ENCODE data around the gene RFTN1. TPM values are rescaled to one million over a fixed set of nuclear protein-coding genes. Genes with fewer than 3 reads are reported as not detected.
A peak's percentile ranks its signal among the peaks of the same experiment; 100 is the strongest.

Gene RFTN1
- total RNA-seq, 4 donors from 2014 or later, result 32.0 to 187 (median 47.6) TPM

DNA sequence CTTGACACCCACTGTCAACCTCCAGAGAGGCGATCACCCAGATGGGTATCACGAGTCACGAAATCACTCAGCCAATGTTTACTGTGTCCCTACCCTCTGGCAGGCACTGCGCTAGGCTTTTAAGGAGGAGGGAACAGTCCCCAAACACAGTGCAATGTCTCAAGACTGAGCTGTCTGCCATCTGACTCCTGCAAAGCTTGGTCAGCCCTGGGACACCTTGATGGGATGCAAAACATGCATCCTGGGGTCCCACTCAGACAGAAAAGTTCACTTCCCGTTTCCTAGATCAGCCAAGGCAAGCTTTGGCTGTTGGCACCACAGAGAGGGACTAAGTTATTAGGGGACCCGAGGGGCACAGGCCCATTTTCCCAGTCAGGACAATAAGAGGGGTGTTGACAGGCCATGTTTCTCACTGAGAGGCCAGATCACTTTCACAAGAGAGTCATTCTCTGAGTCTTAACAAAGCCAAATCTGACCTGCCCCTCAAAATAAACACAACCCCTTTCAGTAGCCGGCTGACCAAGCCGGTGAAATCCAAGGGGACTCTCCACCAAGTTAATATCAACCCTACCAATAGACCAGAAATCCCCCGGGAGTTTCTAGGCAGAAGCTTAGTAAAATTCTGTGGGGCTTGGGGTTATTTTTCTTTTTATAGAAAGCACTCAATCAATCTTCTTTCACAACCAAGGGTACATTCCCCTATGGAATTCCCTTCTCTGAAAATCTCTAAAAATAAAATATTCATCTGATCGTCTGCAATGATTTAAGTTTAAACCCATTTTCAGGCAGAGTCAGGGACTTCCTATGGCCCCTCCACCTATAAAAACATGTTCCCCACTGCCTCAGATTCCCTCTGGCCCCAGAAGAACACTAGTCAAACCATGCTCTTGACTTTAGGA lies 3.5 kb downstream of the RFTN1 start:
- no peak for DNase-seq
- intact Hi-C loops (cut with DNase I; ENCODE audit: low total_unique reads), result loop anchor here (10.0 kb wide), 2 partner anchors 95 to 215 kb away; no protein-coding TSS in a partner anchor
- TF ChIP-seq POLR2A (IDR thresholded peaks at IDR 0.05), result no peak
- TF ChIP-seq, protein P1, sequence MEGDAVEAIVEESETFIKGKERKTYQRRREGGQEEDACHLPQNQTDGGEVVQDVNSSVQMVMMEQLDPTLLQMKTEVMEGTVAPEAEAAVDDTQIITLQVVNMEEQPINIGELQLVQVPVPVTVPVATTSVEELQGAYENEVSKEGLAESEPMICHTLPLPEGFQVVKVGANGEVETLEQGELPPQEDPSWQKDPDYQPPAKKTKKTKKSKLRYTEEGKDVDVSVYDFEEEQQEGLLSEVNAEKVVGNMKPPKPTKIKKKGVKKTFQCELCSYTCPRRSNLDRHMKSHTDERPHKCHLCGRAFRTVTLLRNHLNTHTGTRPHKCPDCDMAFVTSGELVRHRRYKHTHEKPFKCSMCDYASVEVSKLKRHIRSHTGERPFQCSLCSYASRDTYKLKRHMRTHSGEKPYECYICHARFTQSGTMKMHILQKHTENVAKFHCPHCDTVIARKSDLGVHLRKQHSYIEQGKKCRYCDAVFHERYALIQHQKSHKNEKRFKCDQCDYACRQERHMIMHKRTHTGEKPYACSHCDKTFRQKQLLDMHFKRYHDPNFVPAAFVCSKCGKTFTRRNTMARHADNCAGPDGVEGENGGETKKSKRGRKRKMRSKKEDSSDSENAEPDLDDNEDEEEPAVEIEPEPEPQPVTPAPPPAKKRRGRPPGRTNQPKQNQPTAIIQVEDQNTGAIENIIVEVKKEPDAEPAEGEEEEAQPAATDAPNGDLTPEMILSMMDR (IDR thresholded peaks at IDR 0.05), result no peak
- no peaks in the 10 kb centered on the region for H3K36me3 ChIP-seq
- H3K9me3 ChIP-seq, result no peaks in the 10 kb centered on the region
- no peak overlapping the region for H3K4me3 ChIP-seq
- no peaks in the 10 kb centered on the region for H3K27me3 ChIP-seq
- H3K4me1 ChIP-seq, result peaks cover 5 to 7% of the 10 kb centered on the region in 2 donors
- peak overlapping the region; percentile 13 for H3K27ac ChIP-seq

GRCh38 chr3:16508591-16508995 lies 4.9 kb downstream of the RFTN1 start:
- Histone ChIP-seq H3K27ac (no peak overlapping the region), H3K9me3 (no peaks in the 10 kb centered on the region), H3K4me1 (peaks cover 5 to 7% of the 10 kb centered on the region in 2 donors), H3K27me3 (no peaks in the 10 kb centered on the region), H3K36me3 (no peaks in the 10 kb centered on the region), H3K4me3 (no peak overlapping the region)
- TF ChIP-seq, protein P1 (IDR thresholded peaks at IDR 0.05), result no peak
- no peak for TF ChIP-seq POLR2A (IDR thresholded peaks at IDR 0.05)
- DNase-seq, result no peak
- intact Hi-C loops (cut with DNase I; ENCODE audit: low total_unique reads), result no loop called here

GRCh38 chr3:16508243-16508578 lies 5.3 kb downstream of the RFTN1 start:
- no peak for TF ChIP-seq POLR2A (IDR thresholded peaks at IDR 0.05)
- TF ChIP-seq, protein P1 (IDR thresholded peaks at IDR 0.05), result no peak
- Histone ChIP-seq H3K9me3 (no peaks in the 10 kb centered on the region), H3K4me3 (no peak overlapping the region), H3K36me3 (no peaks in the 10 kb centered on the region), H3K27me3 (no peaks in the 10 kb centered on the region), H3K4me1 (peaks cover 5 to 7% of the 10 kb centered on the region in 2 donors), H3K27ac (no peak overlapping the region)
- DNase-seq, result no peak
- intact Hi-C loops (cut with DNase I; ENCODE audit: low total_unique reads), result no loop called here

DNA sequence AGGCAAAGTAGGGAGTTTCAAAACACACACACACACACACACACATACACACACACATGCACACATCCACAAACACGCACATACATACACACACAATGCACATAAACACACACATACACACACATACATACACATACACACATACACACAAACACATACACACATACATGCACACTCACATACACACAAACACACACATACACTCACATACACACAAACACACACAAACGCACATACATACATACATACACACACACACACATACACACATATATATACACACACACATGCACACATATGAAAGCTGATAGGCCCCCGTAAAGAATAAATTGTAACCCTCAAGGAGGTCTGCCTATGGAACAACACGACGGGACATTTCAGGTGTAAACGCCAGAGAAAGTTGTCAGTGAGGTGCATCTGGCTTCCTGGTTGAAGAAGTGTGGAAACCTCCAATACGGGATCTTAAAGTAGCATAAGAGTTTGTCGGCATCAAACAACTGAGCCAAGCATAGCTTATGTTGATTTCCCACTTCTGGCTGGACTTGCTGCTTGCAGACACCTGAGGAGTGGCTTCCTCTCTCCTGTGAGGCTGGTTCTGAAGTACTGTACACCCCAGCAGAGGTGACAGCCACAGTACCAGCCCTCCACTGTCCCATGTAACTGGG lies 5.8 kb downstream of the RFTN1 start:
- intact Hi-C loops (cut with DNase I; ENCODE audit: low total_unique reads), result no loop called here
- DNase-seq, result no peak
- Histone ChIP-seq H3K27me3 (no peaks in the 10 kb centered on the region), H3K36me3 (no peaks in the 10 kb centered on the region), H3K9me3 (no peaks in the 10 kb centered on the region), H3K4me3 (no peak overlapping the region), H3K4me1 (peaks cover 5 to 7% of the 10 kb centered on the region in 2 donors), H3K27ac (no peak overlapping the region)
- TF ChIP-seq, protein P1 (IDR thresholded peaks at IDR 0.05), result no peak
- no peak for TF ChIP-seq POLR2A (IDR thresholded peaks at IDR 0.05)

All from uterus (tissue), 4 donors.